ENCODE results near the gene MLXIP.

The MLXIP gene

GRCh38 chr12:122080149-122081082 lies 1.9 kb downstream of the MLXIP start:
- DNase-seq: peak; percentile 89

GRCh38 chr12:122081083-122081696 lies 2.6 kb downstream of the MLXIP start:
- DNase-seq: peak; percentile 69

DNA sequence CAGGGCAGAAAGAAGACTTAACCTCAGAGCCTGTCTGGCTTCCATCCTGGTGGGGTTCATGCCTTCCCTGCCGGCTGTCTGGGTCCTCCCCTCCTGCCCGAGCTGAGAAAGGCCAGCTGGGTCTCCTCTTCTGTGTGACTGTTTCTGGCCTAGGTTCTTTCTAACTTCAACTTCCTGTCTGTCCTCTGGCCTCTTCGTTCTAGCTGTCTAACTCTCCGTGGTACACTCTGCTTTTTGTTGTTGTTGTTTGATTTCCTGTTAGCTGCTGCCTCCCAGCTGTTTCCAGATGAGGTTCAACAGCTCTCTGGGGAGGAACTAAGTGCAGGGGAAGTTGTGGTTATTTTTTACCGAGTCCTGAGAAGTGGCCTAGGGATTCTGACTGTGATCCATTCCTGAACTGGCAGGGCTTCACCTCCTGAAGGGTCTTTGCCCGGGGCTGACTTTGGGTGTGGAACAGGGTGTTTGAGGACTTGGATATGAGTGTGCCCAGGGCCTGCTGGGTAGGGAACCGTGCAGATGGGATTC lies 3.2 kb downstream of the MLXIP start:
- DNase-seq: peak; percentile 77

GRCh38 chr12:122082621-122083356 lies 4.2 kb downstream of the MLXIP start:
- DNase-seq: peak; percentile 88

- DNase-seq: peak; percentile 51
Observed at GRCh38 chr12:122084857-122085405, 6.4 kb downstream of the MLXIP start.

DNA sequence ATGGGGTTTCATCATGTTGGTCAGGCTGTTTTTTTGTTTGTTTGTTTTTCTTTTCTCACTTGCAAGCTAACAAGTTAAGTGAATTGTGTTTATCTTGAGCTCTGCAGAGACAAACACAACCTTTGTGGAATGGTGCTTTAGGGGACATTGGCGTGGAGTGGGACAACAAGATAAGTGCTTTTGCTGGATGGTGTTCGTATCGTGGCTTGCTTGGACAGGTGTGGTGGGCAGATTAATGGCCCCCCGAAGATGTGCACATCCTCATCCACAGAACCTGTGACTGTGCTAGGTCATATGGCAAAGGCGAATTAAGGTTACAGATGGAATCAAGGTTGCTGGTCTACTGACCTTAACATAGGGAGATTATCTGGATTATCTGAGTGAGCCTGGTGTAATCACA lies 7.0 kb downstream of the MLXIP start:
- peak; percentile 73 for DNase-seq

DNA sequence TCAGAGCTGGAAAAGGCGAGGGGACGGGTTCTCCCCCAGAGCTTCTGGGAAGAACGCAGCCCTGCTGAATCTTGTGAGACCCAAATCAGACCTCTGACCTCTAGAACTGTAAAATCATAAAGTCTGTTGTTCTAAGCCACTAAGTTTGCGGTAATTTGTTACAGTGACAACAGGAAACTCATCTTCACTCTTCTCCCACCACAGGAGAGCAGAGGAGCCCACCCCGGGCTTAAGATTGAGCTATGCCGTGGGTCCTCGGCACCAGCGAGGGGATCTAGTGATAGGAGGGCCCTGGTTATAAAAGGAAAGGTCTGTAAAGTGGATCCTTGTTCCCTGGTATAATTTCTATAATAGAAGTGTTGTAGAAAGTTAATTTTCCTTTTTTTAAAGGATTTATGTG lies 7.6 kb downstream of the MLXIP start:
- no peak for DNase-seq

DNA sequence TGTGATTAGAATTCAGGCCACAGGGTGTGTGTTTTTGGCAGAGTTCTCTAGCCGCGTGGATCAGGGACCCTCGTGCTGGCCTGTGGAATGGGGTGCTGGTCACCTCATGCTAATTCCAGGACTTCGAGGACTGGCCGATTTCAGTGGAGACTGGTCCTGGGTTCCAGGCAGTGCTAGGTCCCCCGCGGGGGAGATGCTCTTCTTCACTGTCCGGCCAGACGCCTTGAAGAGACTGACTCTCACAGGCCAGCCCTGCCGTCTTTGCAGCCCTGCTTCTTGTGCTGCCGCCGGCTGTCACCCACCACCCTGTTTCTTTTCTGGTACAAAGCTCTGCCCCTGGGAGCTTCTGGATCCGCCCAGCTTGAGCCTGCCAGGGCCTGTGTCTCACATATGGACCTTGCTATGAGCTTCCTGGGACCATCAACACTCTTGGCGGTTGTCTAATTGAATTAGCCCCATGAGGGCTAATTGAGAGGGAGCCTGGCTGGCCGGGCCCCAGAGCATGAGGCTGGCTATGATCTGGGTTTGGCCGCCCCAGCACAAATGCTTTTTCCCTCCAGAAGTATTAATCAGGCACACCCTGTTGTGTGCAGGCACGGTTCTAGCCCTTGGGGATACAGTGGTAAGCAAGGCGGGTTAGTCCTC lies 8.2 kb downstream of the MLXIP start:
- DNase-seq: no peak

- DNase-seq: peak; percentile 70
Observed at GRCh38 chr12:122087431-122088178, 9.0 kb downstream of the MLXIP start.

DNA sequence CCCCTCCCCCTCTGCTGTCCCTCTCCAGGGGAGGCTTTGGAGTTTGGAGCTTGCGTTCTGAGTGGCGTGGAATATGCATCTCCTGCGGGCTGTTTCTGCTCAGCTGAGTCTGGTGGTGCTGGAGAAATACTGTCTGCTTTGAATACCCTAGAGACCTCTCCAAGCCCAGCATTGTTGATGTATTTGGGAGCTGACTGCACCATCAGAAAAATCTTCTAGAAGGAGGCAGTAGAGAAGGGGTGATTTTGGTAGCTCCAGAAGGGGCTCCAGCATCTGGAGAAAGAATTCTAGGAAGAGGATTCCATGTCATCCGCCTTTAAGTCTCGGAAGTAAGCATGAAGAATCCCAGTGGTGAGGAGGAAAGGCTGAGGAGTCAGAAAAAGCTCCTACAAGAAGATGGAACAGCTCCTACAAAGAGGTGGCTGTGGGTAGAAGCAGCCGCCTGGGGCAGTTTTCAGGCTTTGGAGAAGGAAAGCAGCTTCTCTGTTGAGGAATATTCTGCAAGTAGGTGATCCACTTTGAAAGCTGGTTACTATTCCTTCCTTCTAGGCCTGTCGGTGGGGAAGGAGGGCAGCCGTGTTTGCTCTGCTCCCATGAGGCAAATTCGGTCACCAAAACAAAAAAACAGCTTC lies 9.7 kb downstream of the MLXIP start:
- no peak for DNase-seq

GRCh38 chr12:122089077-122089476 lies 10.5 kb downstream of the MLXIP start:
- peak; percentile 66 for DNase-seq

GRCh38 chr12:122090759-122091515 lies 12.4 kb downstream of the MLXIP start:
- DNase-seq: no peak

GRCh38 chr12:122093098-122093883 lies 14.7 kb downstream of the MLXIP start:
- DNase-seq: no peak

- DNase-seq: no peak
Observed at GRCh38 chr12:122094137-122094734, 15.7 kb downstream of the MLXIP start.

DNA sequence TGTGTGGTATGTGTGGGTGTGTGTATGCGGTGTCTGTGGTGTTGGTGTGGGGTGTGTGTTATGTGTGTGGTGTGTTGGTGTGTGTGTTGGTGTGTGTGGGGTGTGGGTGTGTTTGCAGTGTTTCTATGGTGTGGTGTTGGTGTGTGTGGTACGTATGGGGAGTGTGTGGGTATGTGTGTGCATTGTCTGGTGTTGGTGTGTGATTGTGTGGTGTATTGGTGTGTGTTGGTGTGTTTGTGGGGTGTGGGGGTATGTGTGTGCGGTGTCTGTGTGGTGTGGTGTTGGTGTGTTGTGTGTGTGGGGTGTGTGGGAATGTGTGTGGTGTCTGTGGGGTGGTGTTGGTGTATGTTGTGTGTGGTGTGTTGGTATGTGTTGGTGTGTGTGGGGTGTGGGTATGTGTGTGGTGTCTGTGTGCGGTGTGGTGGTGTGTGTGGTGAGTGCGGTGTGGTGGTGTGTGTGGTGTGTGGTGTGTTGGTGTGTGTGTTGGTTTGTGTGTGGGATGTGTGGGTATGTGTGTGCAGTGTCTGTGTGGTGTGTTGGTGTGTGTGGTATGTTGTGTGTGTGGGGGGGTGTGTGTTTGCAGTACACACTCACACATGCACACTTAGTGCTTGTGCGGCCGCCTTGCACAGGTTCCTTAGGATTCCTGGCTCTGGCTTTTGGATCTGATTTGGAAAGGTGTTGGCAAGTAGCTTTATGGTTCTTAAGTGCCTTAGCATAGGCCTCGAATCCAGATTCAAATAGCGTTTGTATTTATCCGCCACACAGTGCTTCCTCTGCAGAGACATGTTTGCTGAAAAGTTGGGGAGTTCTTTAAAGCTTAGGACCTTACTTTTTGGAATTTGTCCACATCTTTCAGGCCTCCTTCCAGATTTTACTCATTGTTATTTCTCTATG lies 16.4 kb downstream of the MLXIP start:
- peak; percentile 67 for DNase-seq

GRCh38 chr12:122096014-122096413 lies 17.5 kb downstream of the MLXIP start:
- no peak for DNase-seq

GRCh38 chr12:122096591-122097149 lies 18.1 kb downstream of the MLXIP start:
- peak; percentile 39 for DNase-seq

DNA sequence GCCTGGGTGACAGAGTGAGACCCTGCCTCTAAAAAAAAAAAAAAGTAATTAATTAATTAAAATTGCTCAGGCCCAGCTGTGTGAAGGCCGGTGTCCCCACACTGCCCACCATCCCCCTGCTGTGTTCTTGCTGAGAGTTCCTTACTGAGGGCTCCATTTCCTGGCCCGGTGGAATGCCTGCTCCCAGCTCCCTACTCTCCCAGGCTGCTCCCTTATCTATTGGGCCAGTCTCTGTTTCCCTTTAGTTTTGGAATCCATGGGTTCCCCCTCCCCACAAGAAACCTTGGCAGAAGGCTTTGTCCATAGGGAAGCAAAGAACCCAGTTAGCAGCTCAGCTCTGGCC lies 19.0 kb downstream of the MLXIP start:
- DNase-seq: no peak
